ENCODE data around the gene MYO1B. TPM values are rescaled to one million over a fixed set of nuclear protein-coding genes. Genes with fewer than 3 reads are reported as not detected.

MYO1B gene
- total and polyA plus RNA-seq, 4 donors = 46.0 to 286 (median 88.1) TPM

DNA sequence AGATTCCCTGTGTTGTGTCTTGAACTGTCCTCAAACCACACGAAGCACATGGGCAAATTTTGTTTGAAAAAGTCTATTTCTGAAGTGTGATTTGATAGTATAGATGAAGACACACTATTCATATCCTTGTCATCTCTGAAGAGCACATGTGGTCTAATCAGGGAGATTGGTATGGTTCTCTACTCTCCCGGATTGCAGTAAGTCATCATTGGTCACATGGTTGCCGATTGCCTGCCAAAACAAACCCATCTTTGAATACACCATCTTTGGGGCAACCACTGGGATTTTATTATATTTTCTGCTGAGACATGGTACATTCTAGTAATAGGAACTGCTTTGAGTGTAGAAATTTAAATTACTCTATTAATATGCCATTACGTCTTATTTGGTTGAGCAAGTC lies 186.9 kb downstream of the MYO1B start:
- Histone ChIP-seq H3K4me3 (no peak overlapping the region), H3K9ac (ENCODE audit: insufficient read depth in 1 of 2, low read length in 2 of 2) (no peak overlapping the region), H3K9me3 (ENCODE audit: control insufficient read depth in 4 of 4, insufficient read depth in 3 of 4, low read length in 3 of 4) (peaks cover 0 to 2% (median 0%) of the 10 kb centered on the region in 4 donors), H3K27me3 (ENCODE audit: control insufficient read depth in 3 of 3, insufficient read depth in 3 of 3, low read length in 2 of 3) (no peaks in the 10 kb centered on the region), H3K4me1 (ENCODE audit: control insufficient read depth in 5 of 5, insufficient read depth in 5 of 5, low read length in 5 of 5) (peaks cover 0 to 12% (median 2%) of the 10 kb centered on the region in 5 donors), H3K27ac (ENCODE audit: low read depth in 1 of 2, low read length in 1 of 2) (no peak overlapping the region), H3K36me3 (ENCODE audit: control insufficient read depth in 4 of 4, insufficient read depth in 4 of 4, low read length in 4 of 4) (no peaks in the 10 kb centered on the region)
- TF ChIP-seq, protein P1, sequence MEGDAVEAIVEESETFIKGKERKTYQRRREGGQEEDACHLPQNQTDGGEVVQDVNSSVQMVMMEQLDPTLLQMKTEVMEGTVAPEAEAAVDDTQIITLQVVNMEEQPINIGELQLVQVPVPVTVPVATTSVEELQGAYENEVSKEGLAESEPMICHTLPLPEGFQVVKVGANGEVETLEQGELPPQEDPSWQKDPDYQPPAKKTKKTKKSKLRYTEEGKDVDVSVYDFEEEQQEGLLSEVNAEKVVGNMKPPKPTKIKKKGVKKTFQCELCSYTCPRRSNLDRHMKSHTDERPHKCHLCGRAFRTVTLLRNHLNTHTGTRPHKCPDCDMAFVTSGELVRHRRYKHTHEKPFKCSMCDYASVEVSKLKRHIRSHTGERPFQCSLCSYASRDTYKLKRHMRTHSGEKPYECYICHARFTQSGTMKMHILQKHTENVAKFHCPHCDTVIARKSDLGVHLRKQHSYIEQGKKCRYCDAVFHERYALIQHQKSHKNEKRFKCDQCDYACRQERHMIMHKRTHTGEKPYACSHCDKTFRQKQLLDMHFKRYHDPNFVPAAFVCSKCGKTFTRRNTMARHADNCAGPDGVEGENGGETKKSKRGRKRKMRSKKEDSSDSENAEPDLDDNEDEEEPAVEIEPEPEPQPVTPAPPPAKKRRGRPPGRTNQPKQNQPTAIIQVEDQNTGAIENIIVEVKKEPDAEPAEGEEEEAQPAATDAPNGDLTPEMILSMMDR (IDR thresholded peaks at IDR 0.05; ENCODE audit: control extremely low read depth, extremely low read depth) = no peak
- DNase-seq (no peak), ATAC-seq (ENCODE audit: insufficient read depth, low FRiP score) (no peak)
- WGBS, 2 donors = 81 to 95% methylated on average over 4 of the region's 4 CpGs

DNA sequence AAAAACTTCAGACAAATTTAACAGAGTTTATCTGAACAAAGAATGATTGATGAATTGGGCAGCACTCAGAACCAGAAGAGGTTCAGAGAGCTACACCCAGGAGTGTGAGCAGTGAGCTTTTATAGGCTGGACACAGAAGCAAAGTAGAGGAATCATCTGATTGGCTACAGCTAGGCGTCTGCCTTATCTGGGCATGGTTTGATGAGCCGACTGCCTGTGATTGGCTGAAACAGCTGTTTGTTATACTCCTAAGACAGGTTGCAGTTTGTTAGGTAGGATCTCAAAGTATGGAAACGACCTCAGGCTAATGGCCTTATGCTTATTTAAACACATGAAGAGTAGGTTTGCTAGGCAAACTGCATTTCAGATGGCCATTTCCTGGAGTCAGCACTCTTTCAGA lies 188.9 kb downstream of the MYO1B start:
- peaks cover 0 to 6% (median 2%) of the 10 kb centered on the region in 5 donors for H3K4me1 ChIP-seq (ENCODE audit: control insufficient read depth in 5 of 5, insufficient read depth in 5 of 5, low read length in 5 of 5)
- no peak overlapping the region for H3K9ac ChIP-seq (ENCODE audit: insufficient read depth in 1 of 2, low read length in 2 of 2)
- no peaks in the 10 kb centered on the region for H3K36me3 ChIP-seq (ENCODE audit: control insufficient read depth in 4 of 4, insufficient read depth in 4 of 4, low read length in 4 of 4)
- no peak overlapping the region for H3K27ac ChIP-seq (ENCODE audit: low read depth in 1 of 2, low read length in 1 of 2)
- 86 to 92% methylated on average over 3 of the region's 3 CpGs for WGBS, 2 donors
- H3K4me3 ChIP-seq = no peak overlapping the region
- no peak for DNase-seq
- no peaks in the 10 kb centered on the region for H3K27me3 ChIP-seq (ENCODE audit: control insufficient read depth in 3 of 3, insufficient read depth in 3 of 3, low read length in 2 of 3)
- no peak for ATAC-seq (ENCODE audit: insufficient read depth, low FRiP score)
- TF ChIP-seq, protein P1 (IDR thresholded peaks at IDR 0.05; ENCODE audit: control extremely low read depth, extremely low read depth) = no peak
- no peaks in the 10 kb centered on the region for H3K9me3 ChIP-seq (ENCODE audit: control insufficient read depth in 4 of 4, insufficient read depth in 3 of 4, low read length in 3 of 4)

DNA sequence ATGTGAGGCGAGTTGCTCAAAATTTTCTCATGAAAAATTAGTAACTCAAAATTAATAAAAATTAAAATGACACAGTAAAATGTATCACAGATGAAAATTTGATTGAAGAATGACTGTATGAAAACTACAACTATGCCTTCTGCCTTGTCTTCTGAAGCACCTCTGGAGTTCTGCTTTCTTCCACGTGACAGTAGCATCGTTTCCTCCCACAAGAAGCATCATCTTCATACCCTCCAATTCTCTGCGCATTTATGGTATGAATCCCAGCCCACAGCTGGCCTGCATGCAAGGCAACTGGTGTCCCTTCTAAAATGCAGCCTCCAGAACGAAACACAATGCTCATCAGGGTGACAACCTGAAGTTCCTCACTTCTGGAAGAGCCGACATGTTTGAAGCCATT lies 189.9 kb downstream of the MYO1B start:
- H3K4me1 ChIP-seq (ENCODE audit: control insufficient read depth in 5 of 5, insufficient read depth in 5 of 5, low read length in 5 of 5) = peaks cover 0 to 6% (median 2%) of the 10 kb centered on the region in 5 donors
- H3K4me3 ChIP-seq = no peak overlapping the region
- no peak overlapping the region for H3K9ac ChIP-seq (ENCODE audit: insufficient read depth in 1 of 2, low read length in 2 of 2)
- no peaks in the 10 kb centered on the region for H3K36me3 ChIP-seq (ENCODE audit: control insufficient read depth in 4 of 4, insufficient read depth in 4 of 4, low read length in 4 of 4)
- no peaks in the 10 kb centered on the region for H3K27me3 ChIP-seq (ENCODE audit: control insufficient read depth in 3 of 3, insufficient read depth in 3 of 3, low read length in 2 of 3)
- TF ChIP-seq, protein P1 (IDR thresholded peaks at IDR 0.05; ENCODE audit: control extremely low read depth, extremely low read depth) = no peak
- DNase-seq (no peak), ATAC-seq (ENCODE audit: insufficient read depth, low FRiP score) (no peak)
- H3K27ac ChIP-seq (ENCODE audit: low read depth in 1 of 2, low read length in 1 of 2) = no peak overlapping the region
- WGBS, 2 donors = 84% methylated on average over 6 of the region's 6 CpGs
- H3K9me3 ChIP-seq (ENCODE audit: control insufficient read depth in 4 of 4, insufficient read depth in 3 of 4, low read length in 3 of 4) = no peaks in the 10 kb centered on the region
